GM19240 (cell line): ENCODE results near the gene IFT57.
A peak's percentile ranks its signal among the peaks of the same experiment; 100 is the strongest.
"Not testable (repeated sequence)": the region's sequence is repeated elsewhere in the genome, so short reads cannot be mapped to it uniquely, and the experiment has no call there.

Source experiments
- DNase-seq: peaks from one replicate; pipeline ENCODE4 v3.0.0; 2011; ENCODE audit warnings: low spot score; ENCODE audit not compliant: insufficient read length

IFT57 gene

DNA sequence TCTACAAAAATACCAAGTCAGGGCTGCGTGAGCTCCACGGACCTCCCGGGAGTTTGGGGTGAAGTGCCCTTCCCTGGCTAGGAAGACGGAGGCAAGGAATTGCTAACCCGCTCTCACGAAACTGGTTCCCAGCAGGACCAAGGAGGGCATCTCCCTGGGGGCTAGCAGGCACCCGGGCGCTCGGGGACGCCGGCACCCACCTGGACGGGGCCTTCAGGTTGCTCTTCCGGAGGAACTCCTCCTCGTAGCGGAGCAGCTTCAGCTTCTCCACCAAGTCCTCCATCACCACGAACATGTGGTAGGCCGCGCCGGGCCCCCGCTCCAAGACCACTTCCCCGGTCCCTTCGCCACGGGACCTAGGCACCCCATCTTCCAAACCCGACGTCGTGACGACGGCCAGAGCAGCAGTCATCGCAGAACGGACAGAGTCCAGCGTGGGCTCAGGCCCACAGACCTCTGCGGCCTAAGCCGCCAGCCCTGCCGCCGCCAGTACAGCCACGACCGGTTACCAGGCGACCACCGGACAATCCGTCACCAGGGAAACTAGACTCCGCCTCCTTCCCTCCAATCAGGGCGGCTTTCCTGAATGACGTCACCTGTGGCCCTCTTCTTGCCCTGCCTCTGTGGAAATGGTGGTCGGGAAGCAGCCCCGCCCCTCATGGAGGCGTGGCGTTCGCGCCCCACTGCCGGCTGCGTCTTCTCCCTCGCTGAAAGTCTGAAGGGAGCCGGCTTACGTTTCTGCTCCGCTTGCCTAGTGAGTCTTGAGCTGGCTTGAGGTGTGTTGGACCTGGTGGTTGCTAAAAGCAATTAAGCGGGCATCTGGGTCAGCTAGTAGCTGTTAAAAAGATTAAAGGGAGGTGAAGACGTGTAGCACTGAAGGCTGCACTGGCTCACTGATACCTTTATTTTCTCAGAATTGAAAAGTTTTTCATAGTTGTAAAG, at the start of gene IFT57:
Gene IFT57 (minus strand): TSS at position 514 of the 942 bp plus-strand sequence. CDS start 102 bp downstream, at position 412.
- DNase-seq: peak; percentile 82

GRCh38 chr3:108271626-108272025, 49.4 kb upstream of the IFT57 start:
- DNase-seq: no peak

DNA sequence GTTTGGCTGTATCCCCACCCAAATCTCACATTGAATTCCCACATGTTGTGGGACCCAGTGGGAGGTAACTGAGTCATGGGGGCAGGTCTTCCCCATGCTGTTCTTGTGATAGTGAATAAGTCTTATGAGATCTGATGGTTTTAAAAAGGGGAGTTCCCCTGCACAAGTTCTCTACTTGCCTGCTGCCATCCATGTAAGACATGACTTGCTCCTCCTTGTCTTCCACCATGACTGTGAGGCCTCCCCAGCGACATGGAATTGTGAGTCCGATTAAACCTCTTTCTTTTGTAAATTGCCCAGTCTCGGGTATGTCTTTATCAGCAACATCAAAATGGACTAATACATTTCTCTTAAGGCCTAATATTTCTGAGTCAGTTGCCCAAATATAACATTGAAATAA, 46.0 kb upstream of the IFT57 start:
- not testable (repeated sequence) for DNase-seq

DNA sequence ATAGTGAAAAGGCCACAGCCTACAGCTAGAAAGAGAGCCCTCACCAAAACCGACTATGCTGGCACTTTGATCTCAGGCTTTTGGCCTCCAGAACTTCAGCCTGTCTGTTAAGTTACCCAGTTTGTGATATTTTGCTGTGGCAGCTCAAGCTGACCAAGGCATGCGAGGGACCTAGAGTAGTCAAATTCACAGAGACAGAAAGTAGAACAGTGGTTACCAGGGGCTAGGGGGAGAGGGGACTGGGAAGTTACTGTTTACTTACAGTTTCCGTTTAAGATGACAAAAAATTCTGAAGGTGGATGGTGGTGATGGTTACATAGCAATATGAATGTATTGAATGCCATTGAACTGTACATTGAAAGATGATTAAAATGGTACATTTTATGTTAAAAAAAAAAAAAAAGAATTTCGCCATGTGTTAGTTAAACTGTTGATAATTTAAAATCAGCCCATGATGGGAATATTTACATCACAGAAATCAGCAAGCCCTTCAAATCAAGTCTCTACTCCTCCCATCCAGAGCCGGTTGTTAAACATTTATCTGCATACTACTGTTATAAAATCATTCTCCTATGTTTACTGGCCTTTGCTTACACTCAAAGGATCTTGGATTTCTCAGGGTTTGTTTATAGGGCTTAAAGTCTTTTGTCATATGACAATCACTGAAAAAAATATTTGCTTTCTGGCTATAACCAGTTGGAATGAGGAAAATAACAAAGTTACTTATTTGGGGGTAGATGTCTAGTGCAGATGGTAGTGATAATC, 42.5 kb upstream of the IFT57 start:
- not testable (repeated sequence) for DNase-seq

DNA sequence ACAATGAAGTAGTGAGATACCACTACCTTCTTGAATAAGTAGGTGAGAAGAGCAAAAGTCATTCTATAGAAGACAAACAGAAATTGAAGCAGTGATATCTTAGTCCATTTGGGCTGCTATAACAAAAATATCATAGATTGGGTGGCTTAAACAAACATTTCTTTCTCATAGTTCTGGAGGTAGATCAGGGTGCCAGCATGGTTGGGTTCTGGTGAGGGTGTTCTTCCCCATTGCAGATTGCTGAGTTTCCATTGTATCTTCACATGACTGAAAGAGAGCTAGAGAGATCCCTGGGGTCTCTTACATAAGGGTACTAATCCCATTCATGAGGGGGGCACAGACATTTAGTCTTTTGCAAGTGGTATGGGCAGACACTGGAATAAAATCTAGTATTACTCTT, 32.9 kb upstream of the IFT57 start:
- DNase-seq: no peak

- no peak for DNase-seq
Observed at GRCh38 chr3:108251844-108252243, 29.6 kb upstream of the IFT57 start.

DNA sequence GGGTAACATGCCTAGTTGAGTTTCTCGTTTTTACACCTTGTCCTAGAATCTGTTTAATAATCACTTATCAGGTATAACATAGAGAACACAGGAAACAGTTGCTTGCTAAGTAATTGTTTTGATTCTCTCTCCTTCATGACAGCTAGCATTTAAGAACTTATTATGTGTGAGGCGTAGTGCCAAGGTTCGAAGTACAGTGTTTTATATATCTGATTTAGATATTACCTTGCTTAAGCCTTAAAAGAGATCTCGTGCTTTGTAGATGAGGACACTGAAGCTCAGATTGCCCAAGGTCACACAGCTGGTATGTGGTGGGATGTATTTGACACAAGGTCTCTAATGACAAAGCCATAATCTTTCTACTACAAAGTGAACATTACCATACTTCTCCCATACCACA, 29.0 kb upstream of the IFT57 start:
- DNase-seq: no peak

DNA sequence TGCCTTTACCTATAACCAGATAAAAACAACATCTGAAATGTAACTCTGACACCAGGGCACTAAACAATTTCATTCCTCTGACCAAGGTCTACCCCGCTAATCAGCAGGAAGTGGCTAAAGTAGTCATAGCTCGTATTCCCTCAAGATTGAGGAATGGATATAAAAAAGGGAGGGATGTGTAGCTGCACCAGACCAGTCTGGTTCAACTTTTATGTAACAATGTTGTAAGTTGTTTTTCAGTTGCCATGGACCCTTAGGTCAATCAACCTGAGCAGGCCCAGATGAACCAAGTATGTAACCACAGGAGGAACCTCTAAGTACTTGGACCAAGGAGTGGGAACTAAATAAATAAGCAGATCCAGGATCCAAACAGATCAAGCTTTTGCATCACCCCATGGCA, 28.4 kb upstream of the IFT57 start:
- DNase-seq: no peak

DNA sequence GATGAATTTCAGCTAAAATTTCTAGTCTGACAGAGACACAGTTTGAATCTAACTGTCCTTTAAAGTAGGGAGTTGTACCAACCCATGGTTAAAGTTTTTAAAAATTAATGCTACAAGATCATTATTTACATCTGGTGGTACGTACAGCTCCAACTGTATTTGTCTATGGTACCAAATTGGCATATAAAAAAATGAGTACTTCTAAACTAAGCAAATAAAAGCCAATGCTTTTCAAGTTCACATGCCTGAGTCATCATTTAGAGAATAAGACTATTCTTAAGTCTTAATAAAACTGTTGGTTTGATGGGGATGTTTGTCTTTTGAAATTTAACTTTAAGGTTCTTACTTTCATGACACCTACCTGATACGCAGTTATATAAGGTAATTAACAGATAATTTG, 21.0 kb upstream of the IFT57 start:
- no peak for DNase-seq

GRCh38 chr3:108242776-108243175, 20.6 kb upstream of the IFT57 start:
- no peak for DNase-seq

DNA sequence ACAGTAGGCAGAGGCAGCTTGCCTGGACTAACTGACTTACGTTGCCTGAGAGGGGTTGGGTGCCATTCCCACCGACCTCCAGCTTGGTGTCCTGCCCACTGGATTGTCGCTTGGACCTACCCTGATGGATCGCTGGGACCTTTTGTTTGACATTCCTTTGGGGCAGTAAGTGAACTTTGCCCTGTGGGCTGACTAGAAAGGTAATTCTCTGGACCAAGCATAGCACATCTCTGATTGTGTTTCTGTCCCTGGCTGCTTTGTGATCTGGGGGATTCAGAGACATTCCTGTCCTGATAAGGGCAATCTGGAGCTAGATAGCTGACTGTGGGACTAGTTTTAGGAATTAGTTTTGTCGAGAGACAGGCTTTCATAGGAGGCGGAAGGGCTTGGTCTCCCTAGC, 19.5 kb upstream of the IFT57 start:
- DNase-seq: no peak

DNA sequence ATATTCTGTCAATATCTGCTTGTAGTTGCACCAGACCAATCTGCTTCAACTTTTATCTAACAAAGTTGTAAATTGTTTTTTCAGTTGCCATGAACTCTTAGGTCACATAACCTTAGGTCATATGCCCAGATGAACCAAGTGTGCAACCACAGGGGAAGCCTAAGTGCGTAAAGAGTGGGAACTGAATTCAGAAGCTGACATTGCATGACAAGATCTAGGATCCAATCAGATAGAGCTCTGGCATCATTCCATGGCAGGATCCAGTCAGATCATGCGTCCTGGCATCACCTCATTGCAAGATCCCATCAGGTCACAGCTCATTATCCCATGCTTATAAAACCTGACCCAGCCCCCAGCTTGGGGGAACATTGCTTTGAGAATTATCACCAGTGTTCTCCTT, 18.9 kb upstream of the IFT57 start:
- DNase-seq: no peak

GRCh38 chr3:108239082-108239481, 16.9 kb upstream of the IFT57 start:
- no peak for DNase-seq

GRCh38 chr3:108235290-108235689, 13.1 kb upstream of the IFT57 start:
- no peak for DNase-seq

GRCh38 chr3:108234387-108234957, 12.2 kb upstream of the IFT57 start:
- no peak for DNase-seq

GRCh38 chr3:108228286-108228685, 6.1 kb upstream of the IFT57 start:
- DNase-seq: no peak

GRCh38 chr3:108227131-108227530, 4.9 kb upstream of the IFT57 start:
- DNase-seq: no peak

- no peak for DNase-seq
Observed at GRCh38 chr3:108225221-108225620, 3.0 kb upstream of the IFT57 start.

GRCh38 chr3:108223928-108224327, 1.7 kb upstream of the IFT57 start:
- no peak for DNase-seq

GRCh38 chr3:108222853-108223565, 785 bp upstream of the IFT57 start:
- no peak for DNase-seq

- DNase-seq: no peak
Observed at GRCh38 chr3:108221393-108221792, 831 bp downstream of the IFT57 start.
